SK-N-MC (cell line): ENCODE results near the gene PDE3B.

ENCODE experiments used
- EZH2 ChIP-seq: fragments of 200-600 bp; sonication (generic); IDR thresholded peaks from one replicate; pipeline ENCODE4 v1.6.1; 2017; ENCODE audit warnings: antibody characterized with exemption
- FOXP2 ChIP-seq: optimal IDR thresholded peaks from 2 replicates; pipeline ENCODE3; 2011; ENCODE audit warnings: mild to moderate bottlenecking, moderate library complexity; ENCODE audit not compliant: insufficient read depth; ENCODE audit errors: extremely low read length, control extremely low read depth
- POLR2AphosphoS5 ChIP-seq: IDR thresholded peaks from 2 replicates; pipeline ENCODE4 v1.6.1; 2012; ENCODE audit warnings: mild to moderate bottlenecking, low read depth, low read length, borderline replicate concordance

GRCh38 chr11:14819596-14819995 lies 176.0 kb downstream of the PDE3B start:
- no peak for TF ChIP-seq POLR2AphosphoS5
- TF ChIP-seq EZH2, result no peak
- no peak for TF ChIP-seq FOXP2
